NB4 (cell line): Measurements from ENCODE around the gene LCMT1.
"Not testable (repeated sequence)": the region's sequence is repeated elsewhere in the genome, so short reads cannot be mapped to it uniquely, and the experiment has no call there.

Experiments used
- DNase-seq: peaks from one replicate; pipeline ENCODE4 v3.0.0; 2010; ENCODE audit warnings: low read depth
- H3K4me3 ChIP-seq: one replicate; pipeline ENCODE4 v1.5.1; 2011; ENCODE audit warnings: mild to moderate bottlenecking, low read depth, low read length, moderate library complexity
- CTCF ChIP-seq: IDR thresholded peaks from one replicate; pipeline ENCODE4 v1.5.1; 2012; ENCODE audit warnings: low read depth, low read length
- MAX ChIP-seq: IDR thresholded peaks from 2 replicates; pipeline ENCODE4 v1.6.1; 2011; ENCODE audit warnings: low read depth, low read length
- MYC ChIP-seq: IDR thresholded peaks from 2 replicates; pipeline ENCODE4 v1.6.1; 2011; ENCODE audit warnings: low read depth, low read length
- POLR2A ChIP-seq: IDR thresholded peaks from 2 replicates; pipeline ENCODE4 v1.6.1; 2011; ENCODE audit warnings: mild to moderate bottlenecking; ENCODE audit not compliant: insufficient read length; ENCODE audit errors: extremely low read depth

LCMT1 gene

GRCh38 chr16:25110387-25110947, 1.1 kb upstream of the LCMT1 start:
- peak; percentile 33 for DNase-seq
- peak; percentile 38; the same call in 1 of the 2 replicates for TF ChIP-seq MAX
- no peak for TF ChIP-seq CTCF
- TF ChIP-seq POLR2A, result no peak
- peak; percentile 64 for TF ChIP-seq MYC
- H3K4me3 ChIP-seq, result peak overlapping the region; percentile 81

GRCh38 chr16:25114121-25114520, 2.6 kb downstream of the LCMT1 start:
- no peak overlapping the region for H3K4me3 ChIP-seq
- no peak for DNase-seq
- no peak for TF ChIP-seq CTCF
- no peak for TF ChIP-seq MYC

GRCh38 chr16:25118851-25119578, 7.5 kb downstream of the LCMT1 start:
- no peak for TF ChIP-seq POLR2A
- TF ChIP-seq CTCF, result no peak
- TF ChIP-seq MYC, result no peak
- TF ChIP-seq MAX, result no peak
- DNase-seq, result no peak
- no peak overlapping the region for H3K4me3 ChIP-seq

- TF ChIP-seq MYC (no peak), CTCF (no peak), POLR2A (no peak), MAX (no peak)
- H3K4me3 ChIP-seq, result no peak overlapping the region
- no peak for DNase-seq
These were observed 10.5 kb downstream of the LCMT1 start for GRCh38 chr16:25121824-25122600.

GRCh38 chr16:25124503-25124902, 13.0 kb downstream of the LCMT1 start:
- H3K4me3 ChIP-seq, result no peak overlapping the region
- no peak for DNase-seq
- TF ChIP-seq MYC (no peak), POLR2A (no peak), CTCF (no peak), MAX (no peak)

- H3K4me3 ChIP-seq, DNase-seq: not testable (repeated sequence)
These were observed 14.6 kb downstream of the LCMT1 start for GRCh38 chr16:25126086-25126666.
